Posterior cingulate gyrus (tissue), 11 donors: ENCODE results near the gene MANSC1.
"Not testable (repeated sequence)": the region's sequence is repeated elsewhere in the genome, so short reads cannot be mapped to it uniquely, and the experiment has no call there.

Source experiments
- DNase-seq, 10 donors: peaks; one replicate each; pipeline versions ENCODE4 v3.0.0 to v3.0.0-alpha.2; 2020 to 2021; ENCODE audit warnings: mixed read lengths in 3 of 10
- intact Hi-C: fragments of 100-400 bp; cut with DNase I; formaldehyde crosslinking; loops from one replicate; pipeline ENCODE4 v1.15.1; 2023

MANSC1 gene

DNA sequence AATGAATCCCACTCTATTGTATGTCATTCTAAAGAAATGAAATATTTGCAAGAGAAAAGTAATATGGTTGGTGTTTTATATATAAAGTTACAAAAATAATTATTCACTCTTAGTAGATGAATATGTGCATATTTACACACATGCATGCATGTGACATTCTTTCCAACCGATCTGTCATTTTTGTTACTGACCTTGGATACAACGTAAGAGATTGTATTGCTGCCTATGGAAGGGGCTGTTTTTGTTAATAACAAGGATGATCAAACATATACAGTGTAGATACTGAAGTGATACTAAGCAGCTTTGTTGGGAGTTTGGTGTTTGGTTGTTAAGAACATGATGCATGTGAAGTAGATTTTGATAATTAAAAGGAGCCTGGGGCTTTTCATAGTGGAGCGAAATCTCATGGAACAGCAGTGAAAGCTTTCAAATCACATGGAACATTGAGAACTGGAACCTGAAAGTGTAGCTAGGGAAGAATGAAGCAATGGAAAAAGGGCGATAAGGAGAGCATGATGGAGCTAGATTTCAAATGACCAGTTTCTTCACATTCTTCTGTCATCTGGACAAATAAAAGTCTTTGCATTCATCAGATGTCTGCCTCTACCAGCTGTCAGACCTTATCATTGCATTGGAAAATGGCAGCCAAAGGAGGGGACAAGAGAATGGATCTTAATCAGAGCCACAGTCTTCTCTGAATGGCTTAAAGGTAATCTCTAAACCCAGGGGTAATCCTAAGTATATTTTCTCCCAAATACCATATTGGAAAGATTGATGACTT lies 16.8 kb upstream of the MANSC1 start:
- intact Hi-C loops, result no loop called here
- no peak for DNase-seq

DNA sequence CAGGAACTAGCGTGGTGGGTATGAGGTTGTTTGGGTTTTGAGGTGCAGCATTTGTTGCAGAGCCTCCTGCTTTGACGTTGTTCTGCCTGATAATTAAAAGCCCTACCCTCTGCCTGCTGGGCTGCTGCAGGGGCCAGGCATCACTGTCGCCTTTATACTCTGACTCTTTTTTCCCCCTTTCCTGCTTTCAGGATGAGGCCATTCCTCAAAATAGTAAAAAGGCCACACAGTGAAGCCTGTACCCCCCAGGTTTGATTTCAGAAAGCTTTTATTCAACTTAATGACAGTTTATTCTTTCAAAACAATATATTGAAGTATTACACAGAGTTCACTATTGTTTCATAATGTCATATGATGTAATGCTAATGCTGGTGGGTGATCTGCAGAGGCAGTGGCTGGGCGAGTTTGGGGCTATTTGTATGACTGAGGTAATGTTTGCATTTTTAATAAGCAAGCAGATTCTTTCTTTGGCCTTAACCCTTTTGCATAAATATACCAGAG lies 15.9 kb upstream of the MANSC1 start:
- intact Hi-C loops, result no loop called here
- DNase-seq, result peak in 1 of 10 donors; percentile 38

DNA sequence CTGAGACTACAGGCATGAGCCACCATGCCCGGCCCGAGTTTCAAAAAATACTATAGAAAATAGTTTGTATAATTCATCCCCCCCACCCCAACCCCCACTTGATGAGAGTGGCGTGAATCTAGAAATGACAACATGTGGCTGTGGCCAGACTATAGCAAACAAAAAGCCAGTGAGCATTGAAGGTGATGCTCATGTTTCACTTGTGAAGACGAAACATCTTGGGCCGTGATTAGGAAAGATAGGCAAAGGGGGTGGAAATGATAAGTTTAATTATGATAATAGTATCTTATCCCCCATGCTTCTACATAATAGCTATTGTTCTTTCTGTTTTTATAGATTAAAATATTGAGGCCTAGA lies 15.4 kb upstream of the MANSC1 start:
- DNase-seq, result no peak
- intact Hi-C loops, result no loop called here

GRCh38 chr12:12364787-12365445 lies 14.9 kb upstream of the MANSC1 start:
- intact Hi-C loops, result no loop called here
- DNase-seq, result no peak

DNA sequence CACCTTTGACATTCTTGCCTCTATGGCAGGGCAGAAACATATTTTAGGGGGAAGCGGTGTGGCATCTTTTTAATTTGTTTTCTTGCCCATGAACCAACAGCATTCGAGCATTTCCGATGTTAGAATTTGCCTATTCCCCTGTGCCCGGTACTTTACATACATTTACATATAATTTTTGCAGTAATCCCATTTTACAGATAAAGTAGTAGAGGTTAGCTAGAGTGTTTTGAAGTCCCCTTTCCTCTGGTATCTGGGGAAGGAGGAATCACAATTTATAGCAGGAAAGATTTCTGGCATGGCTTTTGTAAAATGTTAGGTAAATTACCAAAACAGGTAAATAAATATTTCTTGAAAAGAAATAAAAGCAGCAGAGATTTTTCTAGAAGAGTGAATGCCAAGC lies 8.5 kb upstream of the MANSC1 start:
- no peak for DNase-seq
- intact Hi-C loops, result loop anchor here (5.0 kb wide), 1 partner anchor 204 kb away; the partner anchor contains the start of gene DUSP16

DNA sequence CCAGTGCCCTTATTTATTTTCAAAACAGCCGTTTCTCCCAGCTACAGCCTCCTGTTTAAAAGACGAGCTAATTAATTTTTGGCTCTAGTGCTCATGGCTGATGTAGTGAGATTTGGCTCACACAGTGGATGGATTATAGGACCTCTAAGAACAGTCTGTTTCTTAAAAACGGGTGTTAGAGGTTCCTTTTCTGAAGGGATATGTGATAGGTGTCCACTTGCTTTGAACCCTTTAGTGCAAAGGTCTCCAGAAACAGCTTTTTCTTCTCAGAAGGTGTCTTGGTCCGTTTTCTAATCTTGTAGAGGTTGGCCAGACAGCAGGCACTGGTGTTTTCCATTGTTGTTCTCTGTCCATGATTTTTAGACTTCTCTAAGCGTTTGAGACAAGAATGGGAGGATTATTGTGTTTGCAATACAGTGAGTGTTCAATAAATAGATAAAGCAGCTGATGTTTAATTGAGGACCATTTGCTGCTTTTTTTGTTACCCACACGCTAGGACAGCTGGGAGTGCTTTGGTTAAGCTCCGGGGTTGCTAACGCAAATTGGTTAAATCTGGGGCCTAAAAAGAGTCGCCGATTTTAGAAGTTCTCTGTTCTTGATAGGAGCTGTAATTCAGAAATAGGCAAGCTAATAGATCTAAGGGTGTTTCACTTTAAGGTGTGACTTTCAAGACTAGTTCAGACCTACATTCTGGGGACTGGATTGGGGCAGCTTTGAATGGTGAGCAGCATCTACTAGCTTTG lies 7.8 kb upstream of the MANSC1 start:
- DNase-seq, result no peak

GRCh38 chr12:12356896-12357718 lies 7.1 kb upstream of the MANSC1 start, which contains the start of gene BORCS5:
Gene BORCS5, plus strand, starts transcription at chr12:12357078. Its CDS starts 374 bp downstream, at chr12:12357452.
- intact Hi-C loops, result loop anchor here (5.0 kb wide), 1 partner anchor 205 kb away; the partner anchor contains the start of gene DUSP16
- DNase-seq, result peak; percentile 95 to 100 (median 98)

More for the DNA sequence above, 7.8 kb upstream of the MANSC1 start:
- intact Hi-C loops, result loop anchor here (5.0 kb wide), 1 partner anchor 204 kb away; the partner anchor contains the start of gene DUSP16

DNA sequence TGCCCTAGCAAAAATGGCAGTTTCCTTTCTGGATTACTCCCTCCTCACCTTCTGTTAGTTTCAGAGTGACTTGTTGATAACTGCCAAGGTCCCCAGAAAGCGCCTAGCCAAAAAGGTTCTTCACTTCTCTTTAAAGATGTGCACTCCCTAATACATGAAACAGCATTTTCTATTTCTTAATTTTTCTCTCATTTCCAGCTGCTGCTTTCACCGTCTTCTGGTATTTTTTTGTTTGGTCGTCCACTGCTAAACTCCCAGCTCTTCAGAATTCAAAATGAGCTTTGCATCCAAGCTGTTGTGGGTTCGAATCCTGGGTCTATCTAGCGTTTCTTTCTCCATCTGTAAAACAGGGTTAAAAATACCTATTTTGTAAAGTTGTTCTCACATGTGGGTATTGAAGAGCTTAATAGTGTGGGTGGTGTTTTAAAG lies 6.4 kb upstream of the MANSC1 start:
- intact Hi-C loops, result loop anchor here (5.0 kb wide), 1 partner anchor 206 kb away; the partner anchor contains the start of gene DUSP16
- no peak for DNase-seq

GRCh38 chr12:12353807-12354206 lies 3.8 kb upstream of the MANSC1 start:
- DNase-seq, result no peak
- intact Hi-C loops, result no loop called here

GRCh38 chr12:12353276-12353675 lies 3.2 kb upstream of the MANSC1 start:
- no peak for DNase-seq
- intact Hi-C loops, result no loop called here

DNA sequence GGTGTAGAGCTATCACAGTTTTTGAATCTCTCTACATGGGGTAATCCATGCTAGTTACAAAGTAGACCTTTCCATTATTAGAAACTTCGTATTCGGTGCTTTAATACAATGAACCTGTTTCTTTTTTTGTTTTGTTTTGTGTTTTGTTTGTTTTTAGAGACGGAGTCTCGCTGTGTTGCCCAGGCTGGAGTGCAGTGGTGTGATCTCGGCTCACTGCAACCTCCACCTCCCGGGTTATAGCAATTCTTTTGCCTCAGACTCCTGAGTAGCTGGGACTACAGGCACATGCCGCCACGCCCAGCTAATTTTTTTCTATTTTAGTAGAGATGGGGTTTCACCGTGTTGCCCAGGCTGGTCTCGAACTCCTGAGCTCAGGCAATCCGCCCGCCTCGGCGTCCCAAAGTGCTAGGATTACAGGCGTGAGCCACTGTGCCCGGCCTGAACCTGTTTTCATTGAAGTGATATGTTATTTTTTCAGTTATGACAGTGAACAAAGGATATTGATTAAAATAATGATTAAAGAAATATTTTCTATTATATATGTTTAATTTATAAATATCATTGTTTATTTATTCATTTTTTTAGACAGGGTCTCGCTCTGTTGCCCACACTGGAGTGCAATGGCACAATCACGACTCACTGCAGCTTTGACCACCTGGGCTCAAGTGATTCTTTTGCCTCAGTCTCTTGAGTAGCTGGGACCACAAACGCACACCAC lies 1.6 kb upstream of the MANSC1 start:
- intact Hi-C loops, DNase-seq: not testable (repeated sequence)

- intact Hi-C loops, result no loop called here
- no peak for DNase-seq
Observed at GRCh38 chr12:12350868-12351463, 924 bp upstream of the MANSC1 start.

DNA sequence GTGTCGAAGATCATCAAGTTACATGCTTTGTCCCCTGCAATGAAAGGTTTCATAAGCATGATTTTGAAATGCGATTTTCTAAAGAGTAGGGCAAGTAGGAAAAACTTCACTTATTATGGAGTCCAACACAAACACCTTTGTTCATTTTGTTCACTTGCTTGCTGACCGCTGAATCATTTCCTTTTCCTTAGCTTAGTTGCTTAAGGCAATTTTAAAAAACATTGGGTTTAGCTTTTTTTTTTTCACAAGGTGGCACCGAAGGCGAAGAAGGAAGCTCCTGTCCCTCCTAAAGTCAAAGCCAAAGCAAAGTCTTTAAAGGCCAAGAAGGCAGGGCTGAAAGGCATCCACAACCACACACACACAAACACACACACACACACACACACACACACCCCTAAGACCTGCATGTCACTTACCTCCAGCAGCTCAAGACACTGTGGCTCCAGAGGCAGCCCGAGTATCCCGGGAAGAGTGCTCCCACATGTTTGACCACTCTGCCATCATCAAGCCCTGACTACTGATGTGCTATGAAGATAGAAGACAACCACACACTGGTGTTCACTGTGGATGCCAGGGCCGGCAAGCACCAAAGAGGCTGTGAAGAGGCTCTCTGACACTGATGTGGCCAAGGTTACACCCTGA lies 11.4 kb downstream of the MANSC1 start:
- intact Hi-C loops, result no loop called here

DNA sequence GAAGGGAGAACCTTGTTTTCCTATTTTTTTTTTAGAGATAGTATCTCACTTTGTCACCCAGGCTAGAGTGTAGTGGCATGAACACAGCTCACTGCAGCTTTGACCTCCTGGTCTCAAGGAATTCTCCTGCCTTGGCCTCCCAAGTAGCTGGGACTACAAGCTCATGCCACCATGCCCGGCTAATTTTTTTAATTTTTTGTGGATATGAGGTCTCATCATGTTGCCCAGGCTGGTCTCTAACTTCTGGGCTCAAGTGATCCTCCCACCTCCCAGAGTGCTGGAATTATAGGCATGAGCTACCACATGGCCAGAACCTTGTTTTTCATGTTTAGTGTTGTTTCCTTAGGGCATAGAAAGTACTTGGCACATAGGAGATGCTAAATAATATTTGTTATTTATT lies 13.5 kb downstream of the MANSC1 start:
- no peak for DNase-seq
- intact Hi-C loops, result no loop called here

More for the DNA sequence above, 11.4 kb downstream of the MANSC1 start:
- no peak for DNase-seq

DNA sequence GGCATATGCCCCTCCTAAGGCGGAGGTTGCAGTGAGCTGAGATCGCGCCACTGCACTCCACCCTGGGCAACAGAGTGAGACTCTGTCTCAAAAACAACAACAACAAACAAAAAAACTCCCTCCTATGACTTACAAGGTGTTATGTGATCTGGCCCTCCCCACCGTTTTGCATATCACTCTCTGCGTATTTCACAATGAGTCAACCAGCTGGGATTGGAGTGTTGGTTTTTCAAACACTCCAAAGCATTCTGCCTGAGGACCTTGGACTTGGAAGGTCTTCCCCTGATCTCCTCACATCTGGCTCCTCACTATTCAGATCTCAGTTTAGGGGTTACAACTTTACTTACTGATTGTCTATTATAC lies 14.0 kb downstream of the MANSC1 start:
- intact Hi-C loops, result no loop called here
- no peak for DNase-seq

DNA sequence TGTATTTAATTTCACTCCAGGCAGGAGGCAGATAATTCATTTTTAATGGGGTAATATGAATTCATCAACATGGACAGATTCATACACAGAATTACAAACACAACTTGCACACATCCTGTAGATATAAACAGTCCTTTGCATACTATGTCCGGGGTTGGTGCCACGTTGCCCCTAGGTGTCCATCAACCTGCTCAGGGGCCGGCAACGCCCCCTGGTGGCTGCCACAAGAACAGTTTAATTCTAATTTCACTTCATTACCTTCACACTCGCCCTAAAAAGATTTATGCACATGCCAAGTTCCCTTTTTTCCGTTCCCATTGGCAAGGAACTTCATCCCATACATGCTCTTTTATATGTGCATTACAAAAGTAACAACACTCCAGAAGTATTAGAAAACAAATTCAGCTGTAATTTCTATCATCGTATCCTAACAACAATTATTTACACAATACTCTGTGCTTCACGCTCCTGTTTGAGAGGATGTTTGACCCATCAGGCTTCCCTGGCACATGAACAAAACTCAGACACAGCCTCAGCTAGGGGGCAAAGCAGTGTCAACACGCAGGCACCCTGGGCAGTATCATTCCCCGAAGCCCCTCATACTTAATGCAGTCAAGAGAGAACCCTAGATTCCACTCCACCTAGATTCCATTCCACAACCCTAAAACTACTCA lies 15.5 kb downstream of the MANSC1 start:
- intact Hi-C loops, result loop anchor here (2.0 kb wide), 1 partner anchor 254 kb away; no protein-coding TSS in a partner anchor
- DNase-seq, result peak in 5 of 10 donors; percentile 26 to 89 (median 38)
